Osteoblast (primary cell): ENCODE data around the gene CDKN1A. TPM values are rescaled to one million over a fixed set of nuclear protein-coding genes. Genes with fewer than 3 reads are reported as not detected.

Source experiments
- DNase-seq: peaks from one replicate; pipeline ENCODE4 v3.0.0; 2011; ENCODE audit warnings: low spot score, mixed read lengths; ENCODE audit not compliant: insufficient read length; ENCODE audit errors: missing footprints
- H2AFZ ChIP-seq: 2 replicates; pipeline ENCODE4 v1.6.0; 2011; ENCODE audit warnings: mild to moderate bottlenecking, low read length
- H3K27ac ChIP-seq: 2 replicates; pipeline ENCODE4 v1.5.1; 2011; ENCODE audit warnings: mild to moderate bottlenecking, low read depth, low read length, moderate library complexity
- H3K27me3 ChIP-seq: 2 replicates; pipeline ENCODE4 v1.6.0; 2012; ENCODE audit warnings: mild to moderate bottlenecking, control low read depth, inconsistent platforms, low read length, moderate library complexity; ENCODE audit not compliant: insufficient read depth
- H3K36me3 ChIP-seq: 2 replicates; pipeline ENCODE4 v1.5.1; 2011; ENCODE audit warnings: mild to moderate bottlenecking, low read length, control low read depth, moderate library complexity; ENCODE audit not compliant: insufficient read depth
- H3K4me1 ChIP-seq: 2 replicates; pipeline ENCODE4 v1.5.1; 2011; ENCODE audit warnings: mild to moderate bottlenecking, low read length, control low read depth, moderate library complexity; ENCODE audit not compliant: insufficient read depth
- H3K4me2 ChIP-seq: 2 replicates; pipeline ENCODE4 v1.6.0; 2011; ENCODE audit warnings: mild to moderate bottlenecking, low read length; ENCODE audit not compliant: insufficient read depth
- H3K4me3 ChIP-seq: fragments of 200-600 bp; sonication (generic); 3 replicates; pipeline ENCODE4 v1.5.1; 2012; ENCODE audit warnings: mild to moderate bottlenecking, low read length, inconsistent platforms; ENCODE audit not compliant: insufficient read depth
- H3K79me2 ChIP-seq: 2 replicates; pipeline ENCODE4 v1.6.0; 2012; ENCODE audit warnings: mild to moderate bottlenecking, low read length, control low read depth, inconsistent platforms; ENCODE audit not compliant: insufficient read depth
- H3K9me3 ChIP-seq: 2 replicates; pipeline ENCODE4 v1.5.1; 2011; ENCODE audit warnings: low read depth, low read length, control low read depth
- H4K20me1 ChIP-seq: 2 replicates; pipeline ENCODE4 v1.6.0; 2012; ENCODE audit warnings: mild to moderate bottlenecking, low read length, control low read depth; ENCODE audit not compliant: insufficient read depth
- CTCF ChIP-seq: IDR thresholded peaks from 2 replicates; pipeline ENCODE4 v1.5.1; 2011; ENCODE audit warnings: mild to moderate bottlenecking, low read depth, low read length, moderate library complexity; ENCODE audit errors: extremely low read depth
- total RNA-seq: library from RNA; depleted of rRNA; stranded (reverse); fragments of >200 nt; gene quantifications from 2 replicates; pipeline ENCODE4 v1.2.3, GENCODE V29; 2012

Gene CDKN1A
- total RNA-seq, 1 donor: 461 TPM

GRCh38 chr6:36677753-36678487 lies 594 bp upstream of the CDKN1A start:
- Histone ChIP-seq H3K27ac (peak overlapping the region; percentile 88), H3K9me3 (no peaks in the 10 kb centered on the region), H3K27me3 (no peaks in the 10 kb centered on the region), H3K36me3 (peaks cover 20% of the 10 kb centered on the region), H4K20me1 (peaks cover 33% of the 10 kb centered on the region), H3K79me2 (peaks cover 50% of the 10 kb centered on the region), H3K4me1 (peaks cover 43% of the 10 kb centered on the region), H3K4me2 (peak overlapping the region; percentile 87), H3K4me3 (peak overlapping the region; percentile 99), H2AFZ (no peak overlapping the region)
- DNase-seq: no peak
- no peak for TF ChIP-seq CTCF

GRCh38 chr6:36679043-36679833 lies 724 bp downstream of the CDKN1A start:
- H4K20me1 ChIP-seq: peaks cover 46% of the 10 kb centered on the region
- peak overlapping the region; percentile 99 for H3K4me3 ChIP-seq
- no peak overlapping the region for H2AFZ ChIP-seq
- TF ChIP-seq CTCF: no peak
- peaks cover 46% of the 10 kb centered on the region for H3K4me1 ChIP-seq
- H3K79me2 ChIP-seq: peaks cover 63% of the 10 kb centered on the region
- no peaks in the 10 kb centered on the region for H3K27me3 ChIP-seq
- H3K4me2 ChIP-seq: peak overlapping the region; percentile 87
- H3K27ac ChIP-seq: peak overlapping the region; percentile 93
- no peak for DNase-seq
- H3K36me3 ChIP-seq: peaks cover 33% of the 10 kb centered on the region
- no peaks in the 10 kb centered on the region for H3K9me3 ChIP-seq

GRCh38 chr6:36682328-36683144 lies 4.0 kb downstream of the CDKN1A start:
- TF ChIP-seq CTCF: no peak
- Histone ChIP-seq H3K4me2 (peak overlapping the region; percentile 62), H3K9me3 (no peaks in the 10 kb centered on the region), H3K79me2 (peaks cover 62% of the 10 kb centered on the region), H3K4me3 (peak overlapping the region; percentile 53), H4K20me1 (peaks cover 75% of the 10 kb centered on the region), H2AFZ (no peak overlapping the region), H3K27ac (peak overlapping the region; percentile 52), H3K4me1 (peaks cover 27% of the 10 kb centered on the region), H3K27me3 (no peaks in the 10 kb centered on the region), H3K36me3 (peaks cover 66% of the 10 kb centered on the region)
- DNase-seq: peak; percentile 47
